KOPT-K1 (cell line): ENCODE measurements around the gene ZNF783.

Source experiments
- H3K27ac ChIP-seq: fragments of 200-600 bp; sonication (generic); 2 replicates; pipeline ENCODE4 v1.5.1; 2016; ENCODE audit warnings: antibody characterized with exemption, mild to moderate bottlenecking, low read depth, low read length; ENCODE audit not compliant: poor library complexity, severe bottlenecking
- H3K36me3 ChIP-seq: fragments of 200-600 bp; sonication (generic); 2 replicates; pipeline ENCODE4 v1.5.1; 2017; ENCODE audit warnings: antibody characterized with exemption, mild to moderate bottlenecking, low read length, moderate library complexity; ENCODE audit not compliant: insufficient read depth
- H3K9me3 ChIP-seq: fragments of 200-600 bp; sonication (generic); 2 replicates; pipeline ENCODE4 v1.5.1; 2017; ENCODE audit warnings: antibody characterized with exemption, low read length, mild to moderate bottlenecking; ENCODE audit not compliant: insufficient read depth, poor library complexity, severe bottlenecking

ZNF783 gene

GRCh38 chr7:149294634-149295480 is 32.9 kb downstream of the ZNF783 start:
- H3K27ac ChIP-seq, result no peak overlapping the region
- peaks cover 52% of the 10 kb centered on the region for H3K36me3 ChIP-seq
- no peaks in the 10 kb centered on the region for H3K9me3 ChIP-seq

GRCh38 chr7:149295481-149295850 is 33.5 kb downstream of the ZNF783 start:
- H3K9me3 ChIP-seq, result no peaks in the 10 kb centered on the region
- no peak overlapping the region for H3K27ac ChIP-seq
- peaks cover 48% of the 10 kb centered on the region for H3K36me3 ChIP-seq

- H3K36me3 ChIP-seq, result peaks cover 48% of the 10 kb centered on the region
- no peak overlapping the region for H3K27ac ChIP-seq
- H3K9me3 ChIP-seq, result no peaks in the 10 kb centered on the region
Observed at GRCh38 chr7:149296368-149296767, 34.4 kb downstream of the ZNF783 start.

- Histone ChIP-seq H3K9me3 (no peaks in the 10 kb centered on the region), H3K36me3 (peaks cover 41% of the 10 kb centered on the region), H3K27ac (no peak overlapping the region)
Observed at GRCh38 chr7:149297034-149297755, 35.2 kb downstream of the ZNF783 start.

GRCh38 chr7:149300620-149301285 is 38.8 kb downstream of the ZNF783 start:
- no peak overlapping the region for H3K27ac ChIP-seq
- peaks cover 10% of the 10 kb centered on the region; the same call in 1 of the 2 replicates for H3K36me3 ChIP-seq
- no peaks in the 10 kb centered on the region for H3K9me3 ChIP-seq

GRCh38 chr7:149302222-149302621 is 40.2 kb downstream of the ZNF783 start:
- Histone ChIP-seq H3K9me3 (no peaks in the 10 kb centered on the region), H3K36me3 (no peaks in the 10 kb centered on the region), H3K27ac (no peak overlapping the region)

GRCh38 chr7:149302865-149303264 is 40.9 kb downstream of the ZNF783 start:
- Histone ChIP-seq H3K27ac (no peak overlapping the region), H3K9me3 (no peaks in the 10 kb centered on the region), H3K36me3 (no peaks in the 10 kb centered on the region)

- no peak overlapping the region for H3K27ac ChIP-seq
- H3K9me3 ChIP-seq, result no peaks in the 10 kb centered on the region
- no peaks in the 10 kb centered on the region for H3K36me3 ChIP-seq
Observed at GRCh38 chr7:149304006-149304405, 42.0 kb downstream of the ZNF783 start.

- Histone ChIP-seq H3K27ac (no peak overlapping the region), H3K36me3 (no peaks in the 10 kb centered on the region), H3K9me3 (no peaks in the 10 kb centered on the region)
Observed at GRCh38 chr7:149306854-149307253, 44.9 kb downstream of the ZNF783 start.

GRCh38 chr7:149307775-149308501 is 45.9 kb downstream of the ZNF783 start:
- no peak overlapping the region for H3K27ac ChIP-seq
- no peaks in the 10 kb centered on the region for H3K9me3 ChIP-seq
- no peaks in the 10 kb centered on the region for H3K36me3 ChIP-seq

GRCh38 chr7:149310113-149310836 is 48.3 kb downstream of the ZNF783 start:
- Histone ChIP-seq H3K36me3 (no peaks in the 10 kb centered on the region), H3K27ac (no peak overlapping the region), H3K9me3 (no peaks in the 10 kb centered on the region)

GRCh38 chr7:149310990-149311573 is 49.1 kb downstream of the ZNF783 start:
- no peaks in the 10 kb centered on the region for H3K9me3 ChIP-seq
- no peaks in the 10 kb centered on the region for H3K36me3 ChIP-seq
- H3K27ac ChIP-seq, result no peak overlapping the region

- Histone ChIP-seq H3K27ac (no peak overlapping the region), H3K36me3 (no peaks in the 10 kb centered on the region), H3K9me3 (peaks cover 14% of the 10 kb centered on the region)
Observed at GRCh38 chr7:149313981-149314380, 52.0 kb downstream of the ZNF783 start.

- H3K9me3 ChIP-seq, result peaks cover 14% of the 10 kb centered on the region
- H3K36me3 ChIP-seq, result no peaks in the 10 kb centered on the region
- no peak overlapping the region for H3K27ac ChIP-seq
Observed at GRCh38 chr7:149316606-149317005, 54.6 kb downstream of the ZNF783 start.
